GM12892 (cell line): ENCODE measurements around the gene WFDC1.

Experiments
- POLR2A ChIP-seq: IDR thresholded peaks from 2 replicates; pipeline ENCODE4 v1.6.1; 2011; ENCODE audit warnings: low read depth, low read length, control low read depth
- POLR2AphosphoS5 ChIP-seq: IDR thresholded peaks from 2 replicates; pipeline ENCODE4 v1.6.1; 2011; ENCODE audit warnings: low read depth, low read length, control low read depth
- TAF1 ChIP-seq: IDR thresholded peaks from 2 replicates; pipeline ENCODE4 v1.6.1; 2011; ENCODE audit warnings: low read depth, mild to moderate bottlenecking, control low read depth, low read length, borderline replicate concordance

- TF ChIP-seq TAF1 (no peak), POLR2AphosphoS5 (no peak), POLR2A (no peak)
Observed at GRCh38 chr16:84279881-84280280, 14.8 kb upstream of the WFDC1 start.
